IPS-11a (cell line): ENCODE measurements around the gene SLC38A11.

Experiments
- H3K4me3 ChIP-seq: one replicate; pipeline ENCODE4 v1.5.1; 2013; ENCODE audit warnings: low read depth, low read length, control low read depth

SLC38A11 gene

GRCh38 chr2:164846276-164846675, 109.0 kb downstream of the SLC38A11 start:
- H3K4me3 ChIP-seq, result no peak overlapping the region
